HEK293 (cell line): ENCODE results near the gene CHD1.
A peak's percentile ranks its signal among the peaks of the same experiment; 100 is the strongest.

Experiments used
- GFI1B ChIP-seq: fragments of 450-650 bp; formaldehyde crosslinking; IDR thresholded peaks from 2 replicates; pipeline ENCODE4 v1.5.1; 2016; ENCODE audit warnings: missing biosample characterization, missing genetic modification characterization
- KLF9 ChIP-seq: fragments of 450-650 bp; formaldehyde crosslinking; IDR thresholded peaks from 2 replicates; pipeline ENCODE4 v1.5.1; 2016; ENCODE audit warnings: missing biosample characterization, missing genetic modification characterization, low read depth
- OSR2 ChIP-seq: fragments of 450-650 bp; formaldehyde crosslinking; IDR thresholded peaks from 2 replicates; pipeline ENCODE4 v1.5.1; 2016; ENCODE audit warnings: missing biosample characterization, missing genetic modification characterization
- OVOL3 ChIP-seq: fragments of 450-650 bp; formaldehyde crosslinking; IDR thresholded peaks from 2 replicates; pipeline ENCODE4 v1.5.1; 2016; ENCODE audit warnings: missing biosample characterization, missing genetic modification characterization
- ZBTB20 ChIP-seq: fragments of 450-650 bp; formaldehyde crosslinking; IDR thresholded peaks from 2 replicates; pipeline ENCODE4 v1.5.1; 2016; ENCODE audit warnings: missing biosample characterization, missing genetic modification characterization
- ZNF221 ChIP-seq: fragments of 450-650 bp; formaldehyde crosslinking; IDR thresholded peaks from 2 replicates; pipeline ENCODE4 v1.5.1; 2017; ENCODE audit warnings: missing biosample characterization, missing genetic modification characterization, borderline replicate concordance
- ZNF23 ChIP-seq: fragments of 450-650 bp; formaldehyde crosslinking; IDR thresholded peaks from 2 replicates; pipeline ENCODE4 v1.5.1; 2016; ENCODE audit warnings: missing biosample characterization, missing genetic modification characterization, borderline replicate concordance
- ZNF239 ChIP-seq: fragments of 450-650 bp; formaldehyde crosslinking; IDR thresholded peaks from 2 replicates; pipeline ENCODE4 v1.5.1; 2016; ENCODE audit warnings: missing biosample characterization, missing genetic modification characterization
- ZNF266 ChIP-seq: fragments of 450-650 bp; formaldehyde crosslinking; IDR thresholded peaks from 2 replicates; pipeline ENCODE4 v1.5.1; 2016; ENCODE audit warnings: missing biosample characterization, missing genetic modification characterization, low read depth
- ZNF292 ChIP-seq: fragments of 450-650 bp; formaldehyde crosslinking; IDR thresholded peaks from 2 replicates; pipeline ENCODE4 v1.5.1; 2016; ENCODE audit warnings: low read depth, missing biosample characterization, missing genetic modification characterization, borderline replicate concordance
- ZNF350 ChIP-seq: fragments of 450-650 bp; formaldehyde crosslinking; IDR thresholded peaks from 2 replicates; pipeline ENCODE4 v1.5.0; 2017; ENCODE audit warnings: missing biosample characterization, mild to moderate bottlenecking, missing genetic modification characterization
- ZNF354C ChIP-seq: fragments of 450-650 bp; formaldehyde crosslinking; IDR thresholded peaks from 2 replicates; pipeline ENCODE4 v1.5.1; 2016; ENCODE audit warnings: missing biosample characterization, missing genetic modification characterization, low read depth, borderline replicate concordance
- ZNF423 ChIP-seq: fragments of 450-650 bp; formaldehyde crosslinking; IDR thresholded peaks from 2 replicates; pipeline ENCODE4 v1.5.1; 2016; ENCODE audit warnings: missing biosample characterization, missing genetic modification characterization
- ZNF530 ChIP-seq: fragments of 450-650 bp; formaldehyde crosslinking; IDR thresholded peaks from 2 replicates; pipeline ENCODE4 v1.5.1; 2016; ENCODE audit warnings: low read depth, missing biosample characterization, missing genetic modification characterization
- ZNF561 ChIP-seq: fragments of 450-650 bp; IDR thresholded peaks from 2 replicates; pipeline ENCODE4 v1.5.1; 2018; ENCODE audit warnings: missing biosample characterization, missing genetic modification characterization, borderline replicate concordance
- ZNF791 ChIP-seq: fragments of 450-650 bp; formaldehyde crosslinking; IDR thresholded peaks from 2 replicates; pipeline ENCODE4 v1.5.1; 2016; ENCODE audit warnings: missing biosample characterization, missing genetic modification characterization
- TF ChIP-seq, protein P1 (sequence below): fragments of 450-650 bp; IDR thresholded peaks from 2 replicates; pipeline ENCODE4 v1.5.1; 2018; ENCODE audit warnings: missing biosample characterization, mild to moderate bottlenecking, missing genetic modification characterization
- TF ChIP-seq, protein P2 (sequence below): fragments of 450-650 bp; formaldehyde crosslinking; IDR thresholded peaks from 2 replicates; pipeline ENCODE4 v1.5.1; 2016; ENCODE audit warnings: missing biosample characterization, missing genetic modification characterization
- TF ChIP-seq, protein P3 (sequence below): fragments of 450-650 bp; formaldehyde crosslinking; conservative IDR thresholded peaks from 2 replicates; pipeline ENCODE4 v1.5.1; 2016; ENCODE audit warnings: low read depth, missing biosample characterization, missing genetic modification characterization
- TF ChIP-seq, protein P4 (sequence below): IDR thresholded peaks from 2 replicates; pipeline ENCODE4 v1.6.1; 2011; ENCODE audit warnings: mild to moderate bottlenecking, low read depth, low read length, borderline replicate concordance
- TF ChIP-seq, protein P5 (sequence below): fragments of 450-650 bp; formaldehyde crosslinking; IDR thresholded peaks from 2 replicates; pipeline ENCODE4 v1.5.1; 2016; ENCODE audit warnings: missing biosample characterization, missing genetic modification characterization
- TF ChIP-seq, protein P6 (sequence below): fragments of 450-650 bp; formaldehyde crosslinking; IDR thresholded peaks from 2 replicates; pipeline ENCODE4 v1.5.1; 2017; ENCODE audit warnings: missing biosample characterization, missing genetic modification characterization

The CHD1 gene

DNA sequence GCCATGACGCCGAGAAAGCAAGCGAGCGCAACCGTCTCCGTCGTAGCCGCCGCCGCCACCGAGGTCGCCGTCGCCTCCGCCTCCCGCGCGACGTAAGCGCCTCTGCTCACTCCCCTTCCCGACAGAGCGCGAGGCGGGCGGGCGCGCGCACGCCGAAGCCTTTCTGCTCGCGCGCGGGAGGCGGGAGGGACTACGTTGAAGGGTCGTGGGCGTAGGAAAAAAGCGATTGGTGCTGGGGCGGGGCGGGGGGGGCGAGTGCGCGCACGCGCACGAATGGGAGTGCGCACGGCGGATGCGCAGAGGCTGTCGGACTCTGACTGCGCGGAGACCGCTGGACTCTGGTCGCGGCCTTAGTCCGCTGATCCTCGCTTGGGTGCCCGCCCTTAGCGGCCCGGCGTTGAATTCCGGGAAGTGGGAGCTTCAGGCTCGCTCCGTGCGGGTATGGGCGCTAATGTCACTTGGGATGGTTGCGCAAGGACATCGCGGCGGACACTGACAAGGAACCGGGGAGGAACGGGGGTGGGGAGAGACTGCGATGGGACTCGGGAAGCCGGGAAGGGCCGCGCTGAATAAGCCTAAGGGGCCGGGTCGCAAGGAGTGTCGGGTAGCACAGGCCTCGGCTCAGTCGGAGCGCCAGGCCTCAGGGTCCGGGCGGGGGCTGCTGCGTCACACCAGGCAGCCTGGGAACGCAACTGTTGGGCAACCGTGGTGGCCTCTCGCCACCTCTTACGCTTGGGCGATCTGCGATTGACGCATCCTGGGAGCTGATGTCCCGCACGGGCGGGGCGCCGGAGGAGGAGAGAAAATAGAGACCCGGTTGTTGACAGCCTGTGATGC is at the start of gene CHD1 (continued):
- no peak for TF ChIP-seq ZNF23 (tag by site-specific recombination)
- no peak for TF ChIP-seq ZNF350 (tag by site-specific recombination)
- TF ChIP-seq ZNF561, result peak; percentile 78; the same call in 1 of the 2 replicates
- no peak for TF ChIP-seq ZNF530 (tag by site-specific recombination)
- peak; percentile 51; the same call in 1 of the 2 replicates for TF ChIP-seq KLF9 (tag by site-specific recombination)
- TF ChIP-seq, protein P1, sequence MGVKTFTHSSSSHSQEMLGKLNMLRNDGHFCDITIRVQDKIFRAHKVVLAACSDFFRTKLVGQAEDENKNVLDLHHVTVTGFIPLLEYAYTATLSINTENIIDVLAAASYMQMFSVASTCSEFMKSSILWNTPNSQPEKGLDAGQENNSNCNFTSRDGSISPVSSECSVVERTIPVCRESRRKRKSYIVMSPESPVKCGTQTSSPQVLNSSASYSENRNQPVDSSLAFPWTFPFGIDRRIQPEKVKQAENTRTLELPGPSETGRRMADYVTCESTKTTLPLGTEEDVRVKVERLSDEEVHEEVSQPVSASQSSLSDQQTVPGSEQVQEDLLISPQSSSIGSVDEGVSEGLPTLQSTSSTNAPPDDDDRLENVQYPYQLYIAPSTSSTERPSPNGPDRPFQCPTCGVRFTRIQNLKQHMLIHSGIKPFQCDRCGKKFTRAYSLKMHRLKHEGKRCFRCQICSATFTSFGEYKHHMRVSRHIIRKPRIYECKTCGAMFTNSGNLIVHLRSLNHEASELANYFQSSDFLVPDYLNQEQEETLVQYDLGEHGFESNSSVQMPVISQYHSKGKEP (tag by site-specific recombination), result no peak
- TF ChIP-seq OSR2 (tag by site-specific recombination), result 0 out of 2 replicates have a peak, but pooled peaks have one; percentile 33
- TF ChIP-seq OVOL3 (tag by site-specific recombination), result peak; percentile 65
- TF ChIP-seq ZNF239 (tag by site-specific recombination), result peak; percentile 49; the same call in 1 of the 2 replicates
- TF ChIP-seq ZNF266 (tag by site-specific recombination), result no peak
- TF ChIP-seq GFI1B, result 0 out of 2 replicates have a peak, but pooled peaks have one; percentile 25
- peak; percentile 80 for TF ChIP-seq ZBTB20 (tag by site-specific recombination)
- TF ChIP-seq, protein P2, sequence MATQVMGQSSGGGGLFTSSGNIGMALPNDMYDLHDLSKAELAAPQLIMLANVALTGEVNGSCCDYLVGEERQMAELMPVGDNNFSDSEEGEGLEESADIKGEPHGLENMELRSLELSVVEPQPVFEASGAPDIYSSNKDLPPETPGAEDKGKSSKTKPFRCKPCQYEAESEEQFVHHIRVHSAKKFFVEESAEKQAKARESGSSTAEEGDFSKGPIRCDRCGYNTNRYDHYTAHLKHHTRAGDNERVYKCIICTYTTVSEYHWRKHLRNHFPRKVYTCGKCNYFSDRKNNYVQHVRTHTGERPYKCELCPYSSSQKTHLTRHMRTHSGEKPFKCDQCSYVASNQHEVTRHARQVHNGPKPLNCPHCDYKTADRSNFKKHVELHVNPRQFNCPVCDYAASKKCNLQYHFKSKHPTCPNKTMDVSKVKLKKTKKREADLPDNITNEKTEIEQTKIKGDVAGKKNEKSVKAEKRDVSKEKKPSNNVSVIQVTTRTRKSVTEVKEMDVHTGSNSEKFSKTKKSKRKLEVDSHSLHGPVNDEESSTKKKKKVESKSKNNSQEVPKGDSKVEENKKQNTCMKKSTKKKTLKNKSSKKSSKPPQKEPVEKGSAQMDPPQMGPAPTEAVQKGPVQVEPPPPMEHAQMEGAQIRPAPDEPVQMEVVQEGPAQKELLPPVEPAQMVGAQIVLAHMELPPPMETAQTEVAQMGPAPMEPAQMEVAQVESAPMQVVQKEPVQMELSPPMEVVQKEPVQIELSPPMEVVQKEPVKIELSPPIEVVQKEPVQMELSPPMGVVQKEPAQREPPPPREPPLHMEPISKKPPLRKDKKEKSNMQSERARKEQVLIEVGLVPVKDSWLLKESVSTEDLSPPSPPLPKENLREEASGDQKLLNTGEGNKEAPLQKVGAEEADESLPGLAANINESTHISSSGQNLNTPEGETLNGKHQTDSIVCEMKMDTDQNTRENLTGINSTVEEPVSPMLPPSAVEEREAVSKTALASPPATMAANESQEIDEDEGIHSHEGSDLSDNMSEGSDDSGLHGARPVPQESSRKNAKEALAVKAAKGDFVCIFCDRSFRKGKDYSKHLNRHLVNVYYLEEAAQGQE (tag by site-specific recombination), result peak; percentile 71
- TF ChIP-seq, protein P3, sequence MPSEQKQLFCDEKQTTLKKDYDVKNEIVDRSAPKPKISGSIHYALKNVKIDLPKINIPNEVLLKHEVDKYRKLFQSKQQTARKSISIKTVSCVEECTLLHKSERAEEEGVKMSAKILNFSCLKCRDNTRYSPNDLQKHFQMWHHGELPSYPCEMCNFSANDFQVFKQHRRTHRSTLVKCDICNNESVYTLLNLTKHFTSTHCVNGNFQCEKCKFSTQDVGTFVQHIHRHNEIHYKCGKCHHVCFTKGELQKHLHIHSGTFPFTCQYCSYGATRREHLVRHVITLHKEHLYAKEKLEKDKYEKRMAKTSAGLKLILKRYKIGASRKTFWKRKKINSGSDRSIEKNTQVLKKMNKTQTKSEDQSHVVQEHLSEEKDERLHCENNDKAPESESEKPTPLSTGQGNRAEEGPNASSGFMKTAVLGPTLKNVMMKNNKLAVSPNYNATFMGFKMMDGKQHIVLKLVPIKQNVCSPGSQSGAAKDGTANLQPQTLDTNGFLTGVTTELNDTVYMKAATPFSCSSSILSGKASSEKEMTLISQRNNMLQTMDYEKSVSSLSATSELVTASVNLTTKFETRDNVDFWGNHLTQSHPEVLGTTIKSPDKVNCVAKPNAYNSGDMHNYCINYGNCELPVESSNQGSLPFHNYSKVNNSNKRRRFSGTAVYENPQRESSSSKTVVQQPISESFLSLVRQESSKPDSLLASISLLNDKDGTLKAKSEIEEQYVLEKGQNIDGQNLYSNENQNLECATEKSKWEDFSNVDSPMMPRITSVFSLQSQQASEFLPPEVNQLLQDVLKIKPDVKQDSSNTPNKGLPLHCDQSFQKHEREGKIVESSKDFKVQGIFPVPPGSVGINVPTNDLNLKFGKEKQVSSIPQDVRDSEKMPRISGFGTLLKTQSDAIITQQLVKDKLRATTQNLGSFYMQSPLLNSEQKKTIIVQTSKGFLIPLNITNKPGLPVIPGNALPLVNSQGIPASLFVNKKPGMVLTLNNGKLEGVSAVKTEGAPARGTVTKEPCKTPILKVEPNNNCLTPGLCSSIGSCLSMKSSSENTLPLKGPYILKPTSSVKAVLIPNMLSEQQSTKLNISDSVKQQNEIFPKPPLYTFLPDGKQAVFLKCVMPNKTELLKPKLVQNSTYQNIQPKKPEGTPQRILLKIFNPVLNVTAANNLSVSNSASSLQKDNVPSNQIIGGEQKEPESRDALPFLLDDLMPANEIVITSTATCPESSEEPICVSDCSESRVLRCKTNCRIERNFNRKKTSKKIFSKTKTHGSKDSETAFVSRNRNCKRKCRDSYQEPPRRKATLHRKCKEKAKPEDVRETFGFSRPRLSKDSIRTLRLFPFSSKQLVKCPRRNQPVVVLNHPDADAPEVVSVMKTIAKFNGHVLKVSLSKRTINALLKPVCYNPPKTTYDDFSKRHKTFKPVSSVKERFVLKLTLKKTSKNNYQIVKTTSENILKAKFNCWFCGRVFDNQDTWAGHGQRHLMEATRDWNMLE, result no peak; the same call in 1 of the 2 replicates
- TF ChIP-seq ZNF292, result no peak
- TF ChIP-seq, protein P4, sequence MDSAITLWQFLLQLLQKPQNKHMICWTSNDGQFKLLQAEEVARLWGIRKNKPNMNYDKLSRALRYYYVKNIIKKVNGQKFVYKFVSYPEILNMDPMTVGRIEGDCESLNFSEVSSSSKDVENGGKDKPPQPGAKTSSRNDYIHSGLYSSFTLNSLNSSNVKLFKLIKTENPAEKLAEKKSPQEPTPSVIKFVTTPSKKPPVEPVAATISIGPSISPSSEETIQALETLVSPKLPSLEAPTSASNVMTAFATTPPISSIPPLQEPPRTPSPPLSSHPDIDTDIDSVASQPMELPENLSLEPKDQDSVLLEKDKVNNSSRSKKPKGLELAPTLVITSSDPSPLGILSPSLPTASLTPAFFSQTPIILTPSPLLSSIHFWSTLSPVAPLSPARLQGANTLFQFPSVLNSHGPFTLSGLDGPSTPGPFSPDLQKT, result no peak
- no peak for TF ChIP-seq ZNF354C (tag by site-specific recombination)
- TF ChIP-seq, protein P5, sequence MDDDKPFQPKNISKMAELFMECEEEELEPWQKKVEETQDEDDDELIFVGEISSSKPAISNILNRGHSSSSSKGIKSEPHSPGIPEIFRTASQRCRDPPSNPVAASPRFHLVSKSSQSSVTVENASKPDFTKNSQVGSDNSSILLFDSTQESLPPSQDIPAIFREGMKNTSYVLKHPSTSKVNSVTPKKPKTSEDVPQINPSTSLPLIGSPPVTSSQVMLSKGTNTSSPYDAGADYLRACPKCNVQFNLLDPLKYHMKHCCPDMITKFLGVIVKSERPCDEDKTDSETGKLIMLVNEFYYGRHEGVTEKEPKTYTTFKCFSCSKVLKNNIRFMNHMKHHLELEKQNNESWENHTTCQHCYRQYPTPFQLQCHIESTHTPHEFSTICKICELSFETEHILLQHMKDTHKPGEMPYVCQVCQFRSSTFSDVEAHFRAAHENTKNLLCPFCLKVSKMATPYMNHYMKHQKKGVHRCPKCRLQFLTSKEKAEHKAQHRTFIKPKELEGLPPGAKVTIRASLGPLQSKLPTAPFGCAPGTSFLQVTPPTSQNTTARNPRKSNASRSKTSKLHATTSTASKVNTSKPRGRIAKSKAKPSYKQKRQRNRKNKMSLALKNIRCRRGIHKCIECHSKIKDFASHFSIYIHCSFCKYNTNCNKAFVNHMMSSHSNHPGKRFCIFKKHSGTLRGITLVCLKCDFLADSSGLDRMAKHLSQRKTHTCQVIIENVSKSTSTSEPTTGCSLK (tag by site-specific recombination), result no peak
- TF ChIP-seq, protein P6, sequence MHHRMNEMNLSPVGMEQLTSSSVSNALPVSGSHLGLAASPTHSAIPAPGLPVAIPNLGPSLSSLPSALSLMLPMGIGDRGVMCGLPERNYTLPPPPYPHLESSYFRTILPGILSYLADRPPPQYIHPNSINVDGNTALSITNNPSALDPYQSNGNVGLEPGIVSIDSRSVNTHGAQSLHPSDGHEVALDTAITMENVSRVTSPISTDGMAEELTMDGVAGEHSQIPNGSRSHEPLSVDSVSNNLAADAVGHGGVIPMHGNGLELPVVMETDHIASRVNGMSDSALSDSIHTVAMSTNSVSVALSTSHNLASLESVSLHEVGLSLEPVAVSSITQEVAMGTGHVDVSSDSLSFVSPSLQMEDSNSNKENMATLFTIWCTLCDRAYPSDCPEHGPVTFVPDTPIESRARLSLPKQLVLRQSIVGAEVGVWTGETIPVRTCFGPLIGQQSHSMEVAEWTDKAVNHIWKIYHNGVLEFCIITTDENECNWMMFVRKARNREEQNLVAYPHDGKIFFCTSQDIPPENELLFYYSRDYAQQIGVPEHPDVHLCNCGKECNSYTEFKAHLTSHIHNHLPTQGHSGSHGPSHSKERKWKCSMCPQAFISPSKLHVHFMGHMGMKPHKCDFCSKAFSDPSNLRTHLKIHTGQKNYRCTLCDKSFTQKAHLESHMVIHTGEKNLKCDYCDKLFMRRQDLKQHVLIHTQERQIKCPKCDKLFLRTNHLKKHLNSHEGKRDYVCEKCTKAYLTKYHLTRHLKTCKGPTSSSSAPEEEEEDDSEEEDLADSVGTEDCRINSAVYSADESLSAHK (tag by site-specific recombination), result peak; percentile 30
- no peak for TF ChIP-seq ZNF791 (tag by site-specific recombination)
- TF ChIP-seq ZNF423 (tag by site-specific recombination), result peak; percentile 44; the same call in 1 of the 2 replicates
- TF ChIP-seq ZNF221, result no peak
